22Rv1 (cell line): ENCODE results near the gene CXCL9.

Experiments used
- ZFX ChIP-seq: fragments of 450-650 bp; IDR thresholded peaks from 2 replicates; pipeline ENCODE4 v1.6.1; 2017; ENCODE audit warnings: antibody characterized with exemption, borderline replicate concordance
- TF ChIP-seq, protein P1 (sequence below): fragments of 450-650 bp; IDR thresholded peaks from 2 replicates; pipeline ENCODE4 v1.5.1; 2017; ENCODE audit warnings: mild to moderate bottlenecking

GRCh38 chr4:75985116-75985515 is 22.2 kb downstream of the CXCL9 start:
- TF ChIP-seq, protein P1, sequence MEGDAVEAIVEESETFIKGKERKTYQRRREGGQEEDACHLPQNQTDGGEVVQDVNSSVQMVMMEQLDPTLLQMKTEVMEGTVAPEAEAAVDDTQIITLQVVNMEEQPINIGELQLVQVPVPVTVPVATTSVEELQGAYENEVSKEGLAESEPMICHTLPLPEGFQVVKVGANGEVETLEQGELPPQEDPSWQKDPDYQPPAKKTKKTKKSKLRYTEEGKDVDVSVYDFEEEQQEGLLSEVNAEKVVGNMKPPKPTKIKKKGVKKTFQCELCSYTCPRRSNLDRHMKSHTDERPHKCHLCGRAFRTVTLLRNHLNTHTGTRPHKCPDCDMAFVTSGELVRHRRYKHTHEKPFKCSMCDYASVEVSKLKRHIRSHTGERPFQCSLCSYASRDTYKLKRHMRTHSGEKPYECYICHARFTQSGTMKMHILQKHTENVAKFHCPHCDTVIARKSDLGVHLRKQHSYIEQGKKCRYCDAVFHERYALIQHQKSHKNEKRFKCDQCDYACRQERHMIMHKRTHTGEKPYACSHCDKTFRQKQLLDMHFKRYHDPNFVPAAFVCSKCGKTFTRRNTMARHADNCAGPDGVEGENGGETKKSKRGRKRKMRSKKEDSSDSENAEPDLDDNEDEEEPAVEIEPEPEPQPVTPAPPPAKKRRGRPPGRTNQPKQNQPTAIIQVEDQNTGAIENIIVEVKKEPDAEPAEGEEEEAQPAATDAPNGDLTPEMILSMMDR: no peak
- TF ChIP-seq ZFX: no peak
